Measurements from ENCODE around the gene C1orf21.

Gene C1orf21

DNA sequence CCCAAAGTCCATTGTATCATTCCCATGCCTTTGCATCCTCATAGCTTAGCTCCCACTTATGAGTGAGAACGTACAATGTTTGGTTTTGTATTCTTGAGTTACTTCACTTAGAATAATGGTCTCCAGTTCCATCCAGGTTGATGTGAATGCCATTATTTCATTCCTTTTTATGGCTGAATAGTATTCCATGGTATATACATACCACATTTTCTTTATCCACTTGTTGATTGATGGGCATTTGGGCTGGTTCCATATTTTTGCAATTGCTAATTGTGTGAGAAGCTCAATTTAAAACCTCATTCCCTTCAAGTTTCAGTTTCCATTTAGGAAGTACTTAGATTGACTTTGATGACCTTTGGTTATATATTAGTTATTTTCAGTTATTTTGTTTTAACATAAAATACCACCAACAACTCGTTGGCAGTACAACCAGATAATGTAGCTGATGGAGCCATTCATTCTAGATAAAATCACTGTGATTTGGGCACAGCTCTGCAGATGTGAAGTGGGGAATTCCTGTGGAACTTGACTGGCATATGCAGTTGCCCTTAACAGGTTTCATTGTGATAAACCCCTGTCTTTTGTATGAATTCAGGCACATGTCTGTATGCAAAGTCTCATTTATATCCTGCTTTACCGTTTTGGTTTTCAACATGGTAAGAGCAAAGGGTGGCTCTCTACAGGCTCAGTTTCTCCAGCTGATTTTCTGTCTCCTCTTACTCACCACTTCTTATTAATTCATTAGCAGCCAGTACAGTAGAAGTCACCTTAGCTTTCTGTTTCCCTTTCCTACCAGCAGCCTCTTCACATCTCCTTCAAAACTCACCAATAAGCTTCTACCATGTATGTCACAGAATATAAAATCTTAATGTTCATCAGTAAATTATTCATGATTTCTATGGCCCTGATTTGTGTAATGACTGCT, 170.9 kb downstream of the C1orf21 start:
- no peak for DNase-seq (ENCODE audit: low spot score)

DNA sequence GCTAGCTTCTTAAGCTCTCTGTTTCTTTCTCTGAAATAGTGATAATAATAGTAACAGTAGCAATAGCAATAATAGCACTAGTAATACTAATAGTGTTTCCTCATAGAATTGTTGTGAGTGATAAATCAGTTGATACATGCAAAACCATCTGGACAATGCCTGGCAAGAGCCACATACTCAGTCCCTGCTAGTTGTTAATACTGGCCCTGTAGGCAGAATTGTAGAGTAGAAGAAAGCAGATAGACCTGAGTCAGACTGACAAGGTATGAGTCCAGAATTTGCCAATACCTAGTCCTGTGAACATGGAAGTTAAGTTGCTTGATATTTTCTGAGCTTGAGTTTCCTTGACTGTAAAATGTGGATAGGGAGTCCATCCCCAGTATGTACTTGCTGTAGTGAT, 171.9 kb downstream of the C1orf21 start:
- no peak for DNase-seq (ENCODE audit: low spot score)

DNA sequence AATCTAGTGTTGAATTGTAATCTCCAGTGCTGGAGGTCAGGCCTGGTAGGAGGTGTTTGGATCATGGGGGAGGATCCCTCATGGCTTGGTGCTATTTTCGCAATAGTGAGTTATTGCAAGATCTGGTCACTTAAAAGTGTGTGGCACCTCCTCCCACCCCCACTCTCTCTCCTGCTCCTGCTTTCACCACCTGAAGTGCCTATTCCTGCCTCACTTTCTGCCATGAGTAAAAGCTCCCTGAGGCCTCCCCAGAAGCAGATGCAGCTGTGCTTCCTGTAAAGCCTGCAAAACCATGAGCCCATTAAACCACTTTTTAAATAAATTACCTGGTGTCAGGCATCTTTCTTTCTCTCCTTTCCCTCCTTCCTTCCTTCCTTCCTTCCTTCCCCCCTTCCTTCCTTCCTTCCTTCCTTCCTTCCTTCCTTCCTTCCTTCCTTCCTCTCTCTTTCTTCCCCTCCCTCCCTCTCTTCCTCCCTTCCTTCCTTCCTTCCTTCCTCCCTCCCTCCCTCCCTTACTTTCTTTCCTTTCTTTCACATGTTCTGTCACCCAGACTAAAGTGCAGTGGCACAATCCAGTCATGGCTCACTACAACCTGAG, 172.4 kb downstream of the C1orf21 start:
- DNase-seq (ENCODE audit: low spot score) = no peak

DNA sequence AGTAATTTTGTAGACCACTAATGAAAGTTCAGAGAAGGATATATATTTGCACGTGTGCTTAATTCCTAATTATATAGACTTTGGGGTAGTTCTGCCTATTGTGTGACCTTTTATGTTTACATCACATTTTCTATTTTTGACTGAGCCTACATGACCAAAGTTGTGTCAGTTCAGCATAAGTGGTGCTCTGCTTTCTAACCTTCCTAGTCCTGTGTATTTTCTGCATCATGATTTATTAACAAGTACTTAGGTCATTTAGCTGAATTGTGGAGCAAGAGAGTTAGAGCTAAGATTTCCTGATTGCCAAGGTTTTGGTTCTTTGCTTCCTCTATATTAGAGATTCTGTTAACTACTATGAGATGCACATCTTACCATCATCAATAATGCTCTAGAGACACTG, 176.0 kb downstream of the C1orf21 start:
- DNase-seq (ENCODE audit: low spot score) = no peak

DNA sequence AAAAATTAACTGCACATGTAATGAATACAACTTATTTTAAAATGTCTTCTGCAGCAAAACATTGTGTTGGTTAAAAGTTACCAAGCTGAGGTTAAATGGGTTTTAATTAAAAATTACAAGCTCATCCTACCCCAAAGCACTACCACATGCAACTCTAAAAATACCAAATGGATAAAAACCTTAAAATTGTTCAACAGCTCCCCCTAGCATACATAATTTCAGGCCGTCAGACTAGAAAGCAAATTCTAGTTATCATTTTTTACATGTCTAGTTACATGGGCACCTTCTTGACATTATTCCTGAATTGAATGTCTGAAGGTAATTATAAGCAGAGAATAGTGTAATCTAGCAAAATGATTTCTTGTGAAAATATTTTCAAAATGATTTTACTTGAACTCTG, 176.5 kb downstream of the C1orf21 start:
- DNase-seq (ENCODE audit: low spot score) = no peak

DNA sequence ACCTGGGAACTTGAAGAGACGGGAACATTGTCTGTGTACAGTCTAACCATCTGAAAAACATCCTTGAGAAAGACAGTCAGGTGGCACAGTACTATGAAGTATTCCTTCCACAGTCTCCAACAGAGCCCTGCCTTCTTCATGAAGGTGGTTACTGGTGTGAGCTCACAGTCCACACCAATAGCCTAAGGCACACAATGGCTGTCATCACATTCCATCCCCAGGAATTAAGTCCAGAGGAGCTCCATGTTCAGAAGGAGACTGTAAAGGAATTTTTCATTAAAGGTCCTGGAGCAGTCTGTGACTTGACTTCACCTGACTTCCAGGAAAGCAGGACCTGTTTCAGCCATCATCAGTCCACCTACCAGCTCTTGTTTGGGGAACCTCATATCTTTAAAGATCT, 180.2 kb downstream of the C1orf21 start:
- no peak for DNase-seq (ENCODE audit: low spot score)

DNA sequence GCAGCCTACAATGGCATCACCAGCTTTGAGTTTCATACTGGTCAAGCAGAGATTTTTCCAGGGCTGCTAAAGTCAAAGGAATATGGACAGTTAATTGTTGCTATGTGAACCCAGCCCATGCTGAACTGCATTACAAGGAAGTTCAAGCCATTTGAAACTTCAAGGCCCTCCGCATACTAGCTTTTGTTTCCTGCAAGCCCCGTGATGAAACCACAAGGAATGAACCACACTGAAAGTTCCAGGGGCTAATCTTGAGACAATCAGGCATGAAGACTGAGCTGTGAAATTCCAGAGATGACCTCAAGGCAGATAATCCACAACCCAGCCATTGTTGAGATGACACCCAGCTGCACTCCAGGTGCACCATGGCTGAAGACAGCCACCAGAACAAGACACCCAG, 180.8 kb downstream of the C1orf21 start:
- DNase-seq (ENCODE audit: low spot score) = no peak

DNA sequence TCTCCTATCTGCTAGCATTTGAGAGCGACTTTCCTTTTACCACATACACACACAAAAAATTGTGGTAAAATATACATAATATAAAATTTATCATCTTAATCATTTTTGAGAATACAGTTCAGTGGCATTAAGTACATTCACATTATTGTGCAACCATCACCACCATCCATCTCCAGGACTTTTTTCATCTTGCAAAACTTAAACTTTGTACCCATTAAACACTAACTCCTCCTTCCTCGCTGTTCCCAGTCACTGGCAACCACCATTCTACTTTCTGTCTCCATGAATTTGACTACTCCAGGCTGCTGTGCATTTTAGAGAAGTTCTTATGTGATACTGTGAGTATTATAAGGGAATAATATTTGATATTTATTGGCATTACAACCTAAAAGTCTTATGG, 181.3 kb downstream of the C1orf21 start:
- no peak for DNase-seq (ENCODE audit: low spot score)

DNA sequence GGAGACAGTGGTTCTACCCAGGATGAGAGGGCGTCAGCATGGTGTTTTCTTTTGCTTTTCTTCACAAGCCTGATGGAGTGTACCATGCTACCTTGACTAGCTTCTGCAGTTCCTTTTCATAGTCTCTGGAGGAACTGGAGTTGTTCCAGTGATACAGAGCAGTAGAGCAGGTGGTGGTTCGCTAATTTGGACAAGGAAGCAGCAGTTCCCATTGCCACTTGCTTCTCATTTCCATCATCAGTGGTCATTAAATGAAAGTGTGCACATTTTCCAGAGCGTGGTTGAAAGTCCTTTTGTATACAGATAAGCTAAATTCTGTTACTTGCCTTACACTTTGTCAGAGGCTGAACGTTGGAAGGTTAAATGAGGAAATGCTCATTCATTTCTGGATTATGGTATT, 182.3 kb downstream of the C1orf21 start:
- DNase-seq (ENCODE audit: low spot score) = no peak

DNA sequence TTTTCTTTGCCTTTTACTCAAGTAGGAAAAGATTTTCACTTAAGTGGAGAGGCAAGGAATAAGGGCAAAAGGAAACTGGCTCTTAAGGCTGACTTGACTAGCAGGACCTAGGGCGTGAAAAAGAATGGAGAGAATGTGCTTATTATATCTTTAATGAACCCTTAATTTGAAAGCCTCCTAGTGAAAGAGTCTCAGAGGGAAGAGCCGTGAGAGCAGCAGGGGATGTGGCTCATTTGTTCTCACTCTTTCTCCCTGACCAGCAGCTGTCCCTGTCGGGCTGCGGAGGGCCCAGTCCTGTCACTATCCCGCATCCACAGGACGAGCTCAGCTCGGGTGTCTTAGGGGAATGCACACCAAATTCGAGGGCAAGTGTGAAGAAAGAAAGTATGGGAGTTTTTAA, 187.8 kb downstream of the C1orf21 start:
- DNase-seq (ENCODE audit: low spot score) = no peak

DNA sequence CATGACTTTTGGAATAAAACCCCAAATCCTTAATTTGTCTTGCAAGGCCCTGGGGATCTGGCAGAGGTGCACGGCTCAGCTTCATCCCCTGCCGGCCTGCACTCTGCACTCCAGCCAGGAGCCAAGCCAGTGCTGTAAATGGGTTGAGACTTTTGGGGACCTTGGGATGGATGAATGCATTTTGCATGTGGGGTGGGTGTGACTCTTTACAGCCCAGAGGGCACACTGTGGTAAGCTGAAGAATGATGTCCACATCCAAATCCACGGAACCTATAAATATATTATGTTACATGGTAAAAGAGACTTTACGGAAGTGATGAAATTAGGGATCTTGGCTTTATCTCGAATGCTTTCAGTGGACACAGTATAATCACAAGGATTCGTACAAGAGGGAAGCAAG, 190.0 kb downstream of the C1orf21 start:
- no peak for DNase-seq (ENCODE audit: low spot score)

DNA sequence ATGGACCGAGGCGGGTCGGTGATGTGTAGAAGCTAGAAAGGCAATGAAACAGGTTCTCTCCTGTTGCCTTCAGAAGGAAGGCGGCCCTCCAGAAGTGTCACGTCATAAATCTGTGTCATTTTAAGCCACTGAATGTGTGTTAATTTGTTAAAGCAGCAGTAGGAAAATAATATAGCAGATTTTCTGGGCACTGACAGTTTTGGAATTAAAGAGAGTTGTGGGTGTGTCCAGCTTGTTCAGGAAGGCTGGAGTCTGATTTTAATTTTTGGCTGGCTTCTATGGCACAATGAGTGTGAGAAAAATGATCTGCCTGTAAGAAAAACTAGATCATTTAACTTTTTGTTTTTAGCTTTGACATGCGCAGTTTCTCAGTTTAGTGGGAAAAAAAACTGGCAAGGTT, 190.5 kb downstream of the C1orf21 start:
- DNase-seq (ENCODE audit: low spot score) = no peak

DNA sequence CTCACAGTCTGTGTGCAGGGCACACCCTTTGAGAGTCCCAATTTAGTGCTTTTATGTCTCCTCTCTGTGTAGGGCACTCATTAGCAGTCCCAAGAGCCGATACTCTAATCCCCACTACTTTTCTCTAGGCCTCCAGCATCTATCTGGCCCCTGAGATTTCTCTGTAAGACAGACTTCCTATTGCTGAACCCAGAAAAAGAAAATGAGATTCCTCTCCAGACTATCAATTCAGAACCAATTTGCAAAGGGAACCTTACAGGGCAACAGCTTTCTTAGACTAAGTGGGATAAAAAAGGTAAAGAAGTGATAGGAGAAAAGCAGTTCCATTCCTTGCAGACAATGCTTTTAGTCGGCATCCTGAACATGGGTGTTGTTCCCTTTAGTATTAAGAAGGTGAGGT, 195.6 kb downstream of the C1orf21 start:
- DNase-seq (ENCODE audit: low spot score) = no peak

DNA sequence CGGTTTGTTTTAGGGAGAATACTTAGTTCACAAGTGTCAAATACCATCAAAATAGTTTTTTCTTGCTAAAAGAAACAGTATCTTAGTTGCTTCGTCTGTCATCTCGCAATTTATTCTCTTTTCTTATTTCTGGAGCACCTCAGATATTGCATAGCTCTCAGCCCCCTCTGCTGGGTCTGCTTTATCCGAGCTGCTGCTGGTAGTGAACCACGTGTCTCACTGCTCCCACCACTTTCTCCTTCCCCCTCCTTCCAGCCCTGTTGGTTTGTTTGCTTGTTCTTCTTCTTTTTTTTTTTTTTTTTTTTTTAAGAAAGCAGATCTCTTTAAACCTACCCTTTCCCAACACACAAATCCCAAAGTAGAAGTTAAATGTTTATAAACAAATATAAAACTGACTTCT, 197.0 kb downstream of the C1orf21 start:
- no peak for DNase-seq (ENCODE audit: low spot score)

DNA sequence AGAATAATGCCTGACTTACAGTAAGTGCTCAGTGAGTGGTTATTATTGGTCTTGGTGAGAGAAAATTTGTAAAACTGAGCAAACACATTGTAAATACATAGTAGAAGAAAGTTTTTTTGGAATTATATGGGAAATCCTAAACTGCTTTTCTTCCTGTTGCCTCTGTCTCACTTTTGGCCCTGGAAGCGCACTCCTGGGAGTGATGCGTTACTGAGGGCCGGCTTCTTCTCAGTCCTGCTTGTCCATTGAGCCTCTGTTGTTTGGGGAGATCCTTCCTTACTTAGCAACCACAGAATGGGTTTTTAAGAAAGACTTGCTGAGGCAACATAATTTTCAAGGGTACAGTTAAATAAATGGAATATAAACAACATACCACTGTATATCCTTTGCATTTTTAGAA, 201.9 kb downstream of the C1orf21 start:
- no peak for DNase-seq (ENCODE audit: low spot score)

DNA sequence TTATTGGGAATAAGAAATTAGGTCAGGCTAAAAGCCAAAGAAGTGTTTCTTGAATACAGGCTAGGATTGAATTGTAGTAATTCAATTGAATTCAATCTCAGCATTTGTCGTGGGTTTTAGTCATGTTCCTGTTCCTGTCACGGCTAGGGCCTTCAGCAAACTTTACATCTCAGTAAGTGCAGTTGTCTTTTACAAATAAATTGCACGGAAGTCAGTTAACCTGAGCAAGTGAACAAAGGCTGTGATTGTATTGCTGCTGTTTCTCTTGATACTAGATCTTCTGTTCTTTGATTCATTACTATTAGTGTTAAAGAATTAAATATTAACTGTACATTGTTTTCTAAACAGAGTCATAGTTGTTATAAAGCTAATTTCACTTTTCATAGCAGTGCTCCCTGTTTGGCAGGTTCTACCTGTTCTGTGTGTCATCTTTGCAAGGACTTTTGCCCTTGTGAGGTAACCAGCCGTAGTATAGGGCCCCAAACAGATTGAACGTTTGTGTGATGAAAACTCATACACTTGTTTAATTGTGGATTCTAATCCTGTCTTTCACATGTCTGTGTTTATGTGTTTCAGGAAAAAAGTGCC, 203.4 kb downstream of the C1orf21 start:
- no peak for DNase-seq (ENCODE audit: low spot score)

DNA sequence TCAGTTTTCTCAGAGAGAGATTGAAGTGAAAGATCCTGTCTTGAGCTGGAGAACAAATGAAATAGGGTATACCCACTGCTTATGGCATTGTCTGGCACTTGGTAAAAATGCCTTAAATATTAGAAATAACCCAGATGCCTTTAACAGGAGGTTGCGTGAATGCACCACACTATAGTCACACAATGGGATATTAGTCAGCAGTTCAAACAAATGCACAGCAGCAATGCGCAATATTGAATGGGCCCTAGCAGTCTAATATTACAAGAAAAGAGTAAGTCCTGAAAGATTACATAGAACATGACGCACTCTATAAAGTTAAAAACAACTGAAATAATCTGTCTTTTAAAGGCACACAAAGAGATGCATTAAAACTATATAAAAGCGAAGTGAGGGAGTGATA, 206.8 kb downstream of the C1orf21 start:
- no peak for DNase-seq (ENCODE audit: low spot score)

DNA sequence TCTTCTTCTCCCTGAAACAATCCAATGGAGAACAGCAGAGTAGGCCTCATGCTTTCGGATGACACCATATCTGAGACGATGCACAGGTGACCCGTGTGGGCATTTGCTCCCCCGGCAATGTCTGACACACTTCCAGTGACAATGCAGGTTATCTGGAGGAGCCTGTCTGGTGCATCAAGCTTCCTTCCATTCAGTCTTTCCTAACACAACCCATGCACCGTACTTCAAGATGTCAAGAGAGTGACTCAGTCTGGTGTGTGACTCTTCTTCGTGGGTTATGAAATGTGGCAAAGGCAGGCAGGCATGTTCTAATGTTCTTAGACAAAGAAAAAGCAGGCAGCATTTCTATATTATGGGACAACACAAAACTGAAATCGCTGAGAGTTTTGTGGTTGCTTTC, 208.8 kb downstream of the C1orf21 start:
- no peak for DNase-seq (ENCODE audit: low spot score)

DNA sequence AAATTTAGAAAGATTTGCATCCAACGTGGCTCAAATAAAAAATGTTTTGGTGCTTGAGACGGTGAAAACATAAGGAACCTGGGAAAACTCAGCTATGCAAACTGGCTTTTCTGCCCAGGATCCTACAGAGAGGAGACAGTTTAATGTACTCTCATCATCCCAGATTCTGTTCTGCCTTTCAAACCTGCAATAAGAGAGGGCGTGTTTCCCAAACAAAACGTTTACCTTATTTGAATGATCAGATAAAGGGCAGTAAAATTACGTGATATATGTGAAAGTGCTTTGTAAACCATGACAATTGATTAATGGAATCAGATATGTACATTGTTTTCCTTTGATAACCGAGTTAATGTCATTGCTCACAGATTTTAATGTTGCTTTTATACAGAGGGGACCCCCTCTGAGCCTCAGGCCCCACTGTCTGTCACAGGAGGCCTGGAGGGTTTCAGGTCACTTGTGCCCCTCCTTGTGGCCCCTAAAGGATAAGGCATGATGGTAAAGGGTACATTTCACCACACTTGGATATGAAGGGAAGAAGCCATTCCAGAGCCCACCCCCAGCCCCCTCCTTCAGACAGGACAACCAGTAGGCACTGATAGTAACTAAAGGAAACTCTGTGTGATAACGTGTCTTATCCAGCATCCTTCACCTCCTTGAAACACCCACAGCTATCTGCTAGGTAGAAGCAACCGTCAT, 210.3 kb downstream of the C1orf21 start:
- no peak for DNase-seq (ENCODE audit: low spot score)

DNA sequence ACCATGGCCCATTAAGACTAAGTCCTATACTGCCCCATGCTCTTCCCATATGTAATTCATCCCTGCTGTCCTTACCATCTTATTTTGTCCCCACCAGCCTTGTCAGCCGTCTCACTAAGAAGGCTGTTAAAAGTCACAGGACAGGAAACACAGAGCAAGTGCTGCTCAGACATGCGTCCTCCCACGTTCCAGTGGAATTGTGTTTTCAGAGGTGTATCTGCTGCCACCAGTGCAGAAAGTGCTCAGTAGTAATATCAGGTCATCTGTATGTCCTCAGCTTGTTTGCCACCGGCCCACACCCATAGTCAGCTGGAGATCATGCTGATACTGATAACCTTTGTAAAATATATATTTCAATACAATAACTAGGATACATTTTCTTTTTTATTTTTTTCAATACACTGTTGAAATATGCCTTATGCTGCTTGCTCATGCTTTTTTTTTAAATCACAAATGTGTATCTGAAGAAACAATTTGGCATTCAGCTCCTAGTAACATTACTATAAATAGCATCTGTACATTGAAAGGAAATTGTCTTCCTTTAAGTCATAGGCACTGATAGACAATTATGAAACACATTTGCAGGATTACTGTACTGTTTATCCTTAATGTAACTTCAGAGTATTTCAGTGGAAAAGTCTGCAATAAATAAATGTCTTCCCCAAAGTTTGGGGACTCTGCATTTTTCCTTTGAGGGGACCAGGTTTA, 211.0 kb downstream of the C1orf21 start:
- no peak for DNase-seq (ENCODE audit: low spot score)

DNA sequence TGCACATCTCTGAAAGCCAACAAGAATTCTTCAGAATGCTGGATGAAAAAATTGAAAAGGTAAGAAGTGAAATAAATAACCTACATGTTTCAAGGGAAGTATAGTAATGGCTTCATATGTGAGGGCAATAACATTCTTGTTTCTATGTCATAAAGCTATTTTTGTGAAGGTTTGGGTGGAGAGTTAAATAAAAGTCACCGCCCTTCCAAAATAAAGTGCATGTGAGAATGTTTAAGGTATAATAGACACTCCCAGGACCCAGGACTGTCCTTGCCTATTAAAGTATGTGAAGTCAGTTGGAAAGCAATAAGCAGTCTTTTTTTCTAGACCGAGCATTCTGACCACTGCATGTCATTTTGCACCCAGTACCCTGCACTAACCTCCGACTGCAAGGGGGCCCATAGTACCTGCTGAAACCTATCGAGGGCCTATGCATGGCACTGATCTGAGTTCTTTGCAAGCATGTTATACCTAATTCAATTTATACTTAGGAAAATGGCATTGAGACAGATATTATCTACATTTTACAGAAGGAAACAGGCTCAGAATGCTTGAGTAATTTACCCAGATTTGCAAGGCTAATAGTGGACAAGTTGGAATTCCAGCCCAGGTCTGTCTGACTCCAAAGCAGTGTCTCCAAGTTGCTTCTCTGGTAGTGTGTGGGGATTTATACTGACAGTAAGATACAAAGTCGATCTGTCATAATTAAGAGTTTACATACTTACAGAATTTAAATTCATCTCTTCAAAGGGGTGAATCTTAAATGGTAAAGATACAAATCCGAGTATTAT, 211.8 kb downstream of the C1orf21 start:
- DNase-seq (ENCODE audit: low spot score) = no peak
